ENCODE data around the gene EXOSC5.

Gene EXOSC5

GRCh38 chr19:41341669-41342490 is 55.3 kb downstream of the EXOSC5 start:
- DNase-seq: no peak

- DNase-seq: peak; percentile 31
Measured at GRCh38 chr19:41339936-41340335, 57.2 kb downstream of the EXOSC5 start.
